NCI-H2107 (cell line): ENCODE data around the gene GBP4.
"Not testable (repeated sequence)": the region's sequence is repeated elsewhere in the genome, so short reads cannot be mapped to it uniquely, and the experiment has no call there.

Experiments
- DNase-seq: peaks from one replicate; lab custom pipeline; 2025; lab: John Stamatoyannopoulos, UW

Gene GBP4

GRCh38 chr1:89198491-89199072, at the start of gene GBP4:
TSS of gene GBP4 (minus strand) at chr1:89198942. CDS start at chr1:89198834, 108 bp downstream.
- DNase-seq, result no peak

GRCh38 chr1:89243046-89243445, 44.3 kb upstream of the GBP4 start:
- DNase-seq, result no peak

- DNase-seq, result no peak
Observed at GRCh38 chr1:89221341-89221740, 22.6 kb upstream of the GBP4 start.

GRCh38 chr1:89219851-89220250, 21.1 kb upstream of the GBP4 start:
- not testable (repeated sequence) for DNase-seq

DNA sequence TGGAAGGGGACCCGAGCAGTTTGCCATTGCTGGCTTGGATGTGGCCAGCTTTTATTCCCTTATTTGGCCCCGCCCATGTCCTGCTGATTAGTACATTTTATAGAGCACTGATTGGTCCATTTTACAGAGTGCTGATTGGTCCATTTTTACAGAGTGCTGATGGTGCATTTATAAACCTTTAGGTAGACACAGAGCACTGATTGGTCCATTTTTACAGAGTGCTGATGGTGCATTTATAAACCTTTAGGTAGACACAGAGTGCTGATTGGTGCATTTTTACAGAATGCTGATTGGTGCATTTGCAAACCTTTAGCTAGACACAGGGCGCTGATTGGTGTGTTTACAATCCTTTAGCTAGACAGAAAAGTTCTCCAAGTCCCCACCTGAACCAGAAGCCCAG, 20.2 kb upstream of the GBP4 start:
- not testable (repeated sequence) for DNase-seq

- DNase-seq, result no peak
Observed at GRCh38 chr1:89213347-89213746, 14.6 kb upstream of the GBP4 start.

GRCh38 chr1:89211035-89211634, 12.4 kb upstream of the GBP4 start:
- DNase-seq, result no peak

- DNase-seq, result no peak
Observed at GRCh38 chr1:89206373-89206772, 7.6 kb upstream of the GBP4 start.

- no peak for DNase-seq
Observed at GRCh38 chr1:89203166-89203565, 4.4 kb upstream of the GBP4 start.

GRCh38 chr1:89201106-89201794, 2.5 kb upstream of the GBP4 start:
- DNase-seq, result no peak

- no peak for DNase-seq
Observed at GRCh38 chr1:89200663-89201062, 1.9 kb upstream of the GBP4 start.

GRCh38 chr1:89199525-89200031, 836 bp upstream of the GBP4 start:
- no peak for DNase-seq

GRCh38 chr1:89198081-89198480, 661 bp downstream of the GBP4 start:
- DNase-seq, result no peak

DNA sequence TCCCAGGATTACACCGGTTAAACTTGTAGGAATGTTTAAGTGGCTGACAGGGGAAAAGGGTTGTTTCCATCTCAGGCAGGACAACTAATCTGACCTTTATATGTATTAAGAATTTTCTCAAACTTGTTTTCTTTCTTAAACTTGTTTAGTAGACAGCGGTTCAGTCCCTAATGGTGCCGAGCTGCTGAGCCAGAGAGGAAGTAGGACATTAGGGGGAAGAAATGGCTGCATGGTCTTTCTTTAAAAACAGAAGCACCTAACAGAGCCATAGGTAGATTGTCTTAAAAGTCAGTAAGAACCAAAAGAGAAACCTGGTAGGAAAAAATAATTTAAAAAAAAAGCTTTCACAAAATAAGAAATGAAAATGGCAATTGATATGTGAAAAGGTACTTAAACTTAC, 3.3 kb downstream of the GBP4 start:
- no peak for DNase-seq

GRCh38 chr1:89191314-89191713, 7.4 kb downstream of the GBP4 start:
- DNase-seq, result no peak

DNA sequence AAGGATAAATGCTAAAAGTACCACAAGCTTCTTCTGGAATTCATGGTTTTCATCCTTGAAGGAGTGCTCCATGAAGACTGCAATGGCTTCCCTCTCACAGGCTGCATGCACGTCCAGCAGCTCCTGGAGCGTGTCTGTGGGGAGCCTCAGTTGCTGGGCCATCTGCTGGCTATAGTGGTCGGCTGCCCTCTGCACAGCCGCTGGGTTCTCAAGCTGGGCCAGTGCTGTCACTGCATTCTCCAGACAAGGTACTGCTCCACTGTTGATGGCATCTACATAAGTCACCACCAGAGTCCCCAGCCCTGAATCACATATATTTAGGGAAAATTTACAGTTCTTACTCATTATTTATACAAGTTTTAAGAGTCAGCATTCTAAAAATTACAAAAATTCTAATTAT, 8.7 kb downstream of the GBP4 start:
- no peak for DNase-seq

DNA sequence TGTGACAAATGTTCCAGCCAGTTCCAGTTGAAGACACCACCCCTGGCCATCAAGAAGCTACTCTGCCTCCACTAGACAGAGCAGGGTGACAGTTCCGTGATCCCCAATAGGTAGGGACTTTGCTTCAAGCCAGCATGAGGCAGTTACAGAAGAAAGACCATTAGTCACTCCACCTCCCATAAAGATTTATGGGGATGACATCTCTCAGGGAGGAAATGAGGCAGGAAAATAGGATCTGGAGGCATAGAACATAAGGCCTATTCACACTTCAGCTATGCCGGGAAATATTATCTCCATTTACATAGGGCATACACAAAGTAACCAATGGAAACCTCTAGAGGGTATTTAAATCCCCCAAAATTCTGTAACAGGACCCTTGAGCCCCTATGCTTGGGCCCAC, 19.4 kb downstream of the GBP4 start:
- DNase-seq, result no peak

- no peak for DNase-seq
Observed at GRCh38 chr1:89176971-89177370, 21.8 kb downstream of the GBP4 start.

- no peak for DNase-seq
Observed at GRCh38 chr1:89175601-89176256, 23.0 kb downstream of the GBP4 start, which contains the start of gene GBP7. TSS of gene GBP7 (minus strand) at chr1:89176003. CDS start at chr1:89171935, 4,068 bp downstream.

GRCh38 chr1:89174491-89174890, 24.3 kb downstream of the GBP4 start:
- no peak for DNase-seq

- DNase-seq, result no peak
Observed at GRCh38 chr1:89172468-89173143, 26.1 kb downstream of the GBP4 start.

- no peak for DNase-seq
Observed at GRCh38 chr1:89171067-89171438, 27.7 kb downstream of the GBP4 start.
